DOHH2 (cell line): ENCODE measurements around the gene UEVLD.

Experiments used
- H3F3A ChIP-seq: fragments of 200-600 bp; sonication (generic), shearing (Covaris generic); 2 replicates; pipeline ENCODE4 v1.6.0; 2016; ENCODE audit warnings: antibody characterized with exemption, mild to moderate bottlenecking; ENCODE audit not compliant: control insufficient read depth, insufficient read depth
- H3K27ac ChIP-seq: fragments of 200-600 bp; sonication (generic); 2 replicates; pipeline ENCODE4 v1.5.1; 2014; ENCODE audit warnings: low read depth, mild to moderate bottlenecking, low read length, moderate library complexity
- H3K27me3 ChIP-seq: fragments of 200-600 bp; sonication (generic); 2 replicates; pipeline ENCODE4 v1.6.1; 2014; ENCODE audit warnings: mild to moderate bottlenecking, low read length, mixed read lengths; ENCODE audit not compliant: control insufficient read depth
- H3K36me3 ChIP-seq: fragments of 200-600 bp; sonication (generic); 2 replicates; pipeline ENCODE4 v1.6.1; 2014; ENCODE audit warnings: mild to moderate bottlenecking, low read length, moderate library complexity, mixed read lengths; ENCODE audit not compliant: control insufficient read depth
- H3K4me1 ChIP-seq: fragments of 200-600 bp; sonication (generic); 2 replicates; pipeline ENCODE4 v1.6.1; 2014; ENCODE audit warnings: mild to moderate bottlenecking, low read length, mixed read lengths; ENCODE audit not compliant: control insufficient read depth
- H3K4me2 ChIP-seq: fragments of 200-600 bp; sonication (generic); 2 replicates; pipeline ENCODE4 v1.6.0; 2014; ENCODE audit warnings: mild to moderate bottlenecking, low read length, moderate library complexity
- H3K4me3 ChIP-seq: fragments of 200-600 bp; sonication (generic); 2 replicates; pipeline ENCODE4 v1.5.1; 2014; ENCODE audit warnings: mild to moderate bottlenecking, low read length, mixed read lengths
- H3K79me2 ChIP-seq: fragments of 200-600 bp; sonication (generic); 2 replicates; pipeline ENCODE4 v1.6.1; 2014; ENCODE audit warnings: mild to moderate bottlenecking, low read length, mixed read lengths; ENCODE audit not compliant: control insufficient read depth
- H3K9me2 ChIP-seq: fragments of 200-600 bp; sonication (generic); replicated peaks from 2 replicates; pipeline ENCODE4 v1.6.1; 2014; ENCODE audit warnings: mild to moderate bottlenecking, low read length, mixed read lengths; ENCODE audit not compliant: control insufficient read depth
- H3K9me3 ChIP-seq: fragments of 200-600 bp; sonication (generic); 2 replicates; pipeline ENCODE4 v1.6.1; 2014; ENCODE audit warnings: antibody characterized with exemption, low read length, mixed read lengths; ENCODE audit not compliant: control insufficient read depth, insufficient read depth
- H4K20me1 ChIP-seq: fragments of 200-600 bp; sonication (generic); 2 replicates; pipeline ENCODE4 v1.6.0; 2014; ENCODE audit warnings: low read depth, mild to moderate bottlenecking, antibody characterized with exemption, low read length, moderate library complexity; ENCODE audit not compliant: control insufficient read depth, insufficient read depth
- EZH2phosphoT487 ChIP-seq: fragments of 200-600 bp; sonication (generic); IDR thresholded peaks from 2 replicates; pipeline ENCODE4 v1.6.1; 2017; ENCODE audit warnings: borderline replicate concordance, mild to moderate bottlenecking, antibody characterized with exemption, low read length, moderate library complexity, mixed read lengths
- TF ChIP-seq, protein P1 (sequence below): fragments of 200-600 bp; sonication (generic); IDR thresholded peaks from one replicate; pipeline ENCODE4 v1.5.1; 2014; ENCODE audit warnings: antibody characterized with exemption, mild to moderate bottlenecking, low read depth, low read length; ENCODE audit not compliant: poor library complexity, severe bottlenecking

UEVLD gene

DNA sequence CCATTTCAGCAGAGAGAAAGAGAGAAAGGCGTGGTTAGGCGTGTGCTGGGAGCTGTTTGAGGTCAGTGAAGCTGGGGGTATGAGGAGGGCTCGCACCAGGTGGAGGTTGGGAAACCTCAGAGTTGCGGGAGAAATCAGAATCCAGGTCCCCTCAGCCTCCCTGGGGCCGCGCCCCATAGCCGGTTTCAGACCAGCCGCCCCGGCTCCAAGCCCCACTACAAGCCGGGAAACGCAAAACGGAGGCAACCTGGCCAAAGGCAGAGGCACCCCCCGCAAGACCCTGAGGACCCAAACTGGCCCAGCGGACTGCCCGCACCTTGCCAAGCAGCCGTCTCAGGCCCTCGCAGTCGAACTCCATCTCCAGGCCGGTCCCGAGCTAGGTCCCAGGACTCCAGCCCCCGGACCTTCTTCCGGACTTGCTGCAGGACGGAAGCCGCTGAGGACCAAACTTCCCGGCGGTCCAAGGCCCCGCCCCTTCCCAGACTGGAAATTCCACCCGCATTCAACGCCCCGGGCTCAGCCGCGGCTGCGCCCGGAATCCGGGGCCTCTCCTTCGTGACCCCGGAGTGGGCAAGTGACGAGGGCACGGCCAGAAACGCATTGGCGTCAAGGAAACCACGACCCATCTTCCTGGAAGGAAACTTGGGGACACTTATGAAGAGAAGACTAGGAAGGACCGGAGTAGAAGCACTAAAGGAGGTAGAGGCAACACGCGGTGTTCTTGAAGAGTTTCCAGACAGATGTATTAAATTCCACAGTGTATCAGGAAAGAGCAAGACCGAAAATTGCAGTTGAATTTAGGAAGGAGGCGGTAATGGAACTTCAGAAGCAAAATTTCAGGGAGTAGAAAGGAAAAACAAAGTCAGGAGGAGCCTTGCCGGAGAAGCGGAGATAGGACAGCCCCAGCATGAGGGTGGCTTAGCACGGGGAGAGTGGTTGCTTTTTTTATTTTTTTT, at the start of gene UEVLD:
Gene UEVLD (minus strand): TSS at position 438 of the 956 bp plus-strand sequence. CDS start 80 bp downstream, at position 358.
- peak within 1 kb of the TSS; percentile 82 for H3K4me3 ChIP-seq
- no peaks in the 10 kb centered on the region; the same call in 1 of the 2 replicates for H3K36me3 ChIP-seq

DNA sequence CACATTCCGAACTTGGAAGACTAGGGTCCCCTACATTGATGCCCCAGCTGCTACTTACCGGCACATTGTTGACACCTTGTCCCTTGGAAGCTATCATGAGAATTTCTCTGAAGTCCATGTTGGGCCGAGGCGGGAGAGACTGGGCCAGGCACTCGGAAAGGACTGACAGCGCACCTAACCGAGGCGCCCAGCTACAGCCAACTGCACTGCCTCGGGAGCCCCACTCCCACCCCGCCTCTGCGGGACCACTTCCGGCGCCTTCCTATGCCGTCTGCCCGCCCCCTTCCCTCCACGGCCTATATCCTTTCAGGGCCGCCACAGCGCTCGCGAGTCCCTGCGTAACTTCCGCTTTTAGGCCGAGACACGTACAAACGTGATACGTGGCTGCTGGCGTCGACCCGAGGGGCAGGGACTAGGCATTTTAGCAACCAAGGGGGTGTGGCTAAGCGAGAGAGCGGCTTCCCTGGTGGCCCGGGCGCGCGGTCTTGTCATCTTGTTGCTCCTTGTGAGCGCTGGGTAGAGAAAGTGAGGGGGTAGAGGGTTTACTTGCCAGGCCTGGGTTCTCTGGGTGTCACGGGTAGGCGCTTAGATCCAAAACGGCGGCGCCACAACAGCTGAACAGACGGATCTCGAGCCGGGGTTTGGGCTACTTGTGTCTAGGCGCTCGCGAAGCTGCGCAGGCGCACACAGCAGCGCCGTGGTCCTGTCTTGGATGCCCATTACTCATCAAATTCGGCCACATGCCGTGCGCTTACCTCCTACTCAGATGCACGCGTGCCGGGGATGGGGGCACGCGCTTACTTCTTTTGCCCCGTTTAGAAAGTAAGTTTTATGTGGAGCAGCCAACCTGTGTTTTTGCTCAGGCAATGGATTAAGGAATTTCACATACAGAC, 45.9 kb upstream of the UEVLD start, which contains the start of gene SPTY2D1:
Gene SPTY2D1 (minus strand): TSS at position 203 of the 893 bp plus-strand sequence. CDS start 85 bp downstream, at position 118.
- H3K4me1 ChIP-seq, result peaks cover 15% of the 10 kb centered on the region
- H3K79me2 ChIP-seq, result peaks cover 45% of the 10 kb centered on the region
- H4K20me1 ChIP-seq, result no peaks in the 10 kb centered on the region
- no peaks in the 10 kb centered on the region for H3F3A ChIP-seq
- H3K4me3 ChIP-seq, result peak within 1 kb of the TSS; percentile 93
- peak within 1 kb of the TSS; percentile 42 for H3K27ac ChIP-seq
- TF ChIP-seq, protein P1, sequence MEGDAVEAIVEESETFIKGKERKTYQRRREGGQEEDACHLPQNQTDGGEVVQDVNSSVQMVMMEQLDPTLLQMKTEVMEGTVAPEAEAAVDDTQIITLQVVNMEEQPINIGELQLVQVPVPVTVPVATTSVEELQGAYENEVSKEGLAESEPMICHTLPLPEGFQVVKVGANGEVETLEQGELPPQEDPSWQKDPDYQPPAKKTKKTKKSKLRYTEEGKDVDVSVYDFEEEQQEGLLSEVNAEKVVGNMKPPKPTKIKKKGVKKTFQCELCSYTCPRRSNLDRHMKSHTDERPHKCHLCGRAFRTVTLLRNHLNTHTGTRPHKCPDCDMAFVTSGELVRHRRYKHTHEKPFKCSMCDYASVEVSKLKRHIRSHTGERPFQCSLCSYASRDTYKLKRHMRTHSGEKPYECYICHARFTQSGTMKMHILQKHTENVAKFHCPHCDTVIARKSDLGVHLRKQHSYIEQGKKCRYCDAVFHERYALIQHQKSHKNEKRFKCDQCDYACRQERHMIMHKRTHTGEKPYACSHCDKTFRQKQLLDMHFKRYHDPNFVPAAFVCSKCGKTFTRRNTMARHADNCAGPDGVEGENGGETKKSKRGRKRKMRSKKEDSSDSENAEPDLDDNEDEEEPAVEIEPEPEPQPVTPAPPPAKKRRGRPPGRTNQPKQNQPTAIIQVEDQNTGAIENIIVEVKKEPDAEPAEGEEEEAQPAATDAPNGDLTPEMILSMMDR, result no peak
- no peak for TF ChIP-seq EZH2phosphoT487
- H3K36me3 ChIP-seq, result no peaks in the 10 kb centered on the region
- peak within 1 kb of the TSS; percentile 87 for H3K4me2 ChIP-seq
- H3K27me3 ChIP-seq, result no peaks in the 10 kb centered on the region
- H3K9me3 ChIP-seq, result no peaks in the 10 kb centered on the region
- no peaks in the 10 kb centered on the region for H3K9me2 ChIP-seq

More for the DNA sequence above, at the start of gene UEVLD:
- H3F3A ChIP-seq, result no peaks in the 10 kb centered on the region
- H3K27me3 ChIP-seq, result no peaks in the 10 kb centered on the region
- H4K20me1 ChIP-seq, result no peaks in the 10 kb centered on the region
- H3K4me1 ChIP-seq, result peaks cover 30% of the 10 kb centered on the region
- H3K9me3 ChIP-seq, result no peaks in the 10 kb centered on the region
- no peaks in the 10 kb centered on the region for H3K9me2 ChIP-seq
- H3K4me2 ChIP-seq, result peak within 1 kb of the TSS; percentile 72
- H3K79me2 ChIP-seq, result peaks cover 68% of the 10 kb centered on the region
- TF ChIP-seq EZH2phosphoT487, result no peak
- TF ChIP-seq, protein P1, result no peak
- peak within 1 kb of the TSS; percentile 14 for H3K27ac ChIP-seq

DNA sequence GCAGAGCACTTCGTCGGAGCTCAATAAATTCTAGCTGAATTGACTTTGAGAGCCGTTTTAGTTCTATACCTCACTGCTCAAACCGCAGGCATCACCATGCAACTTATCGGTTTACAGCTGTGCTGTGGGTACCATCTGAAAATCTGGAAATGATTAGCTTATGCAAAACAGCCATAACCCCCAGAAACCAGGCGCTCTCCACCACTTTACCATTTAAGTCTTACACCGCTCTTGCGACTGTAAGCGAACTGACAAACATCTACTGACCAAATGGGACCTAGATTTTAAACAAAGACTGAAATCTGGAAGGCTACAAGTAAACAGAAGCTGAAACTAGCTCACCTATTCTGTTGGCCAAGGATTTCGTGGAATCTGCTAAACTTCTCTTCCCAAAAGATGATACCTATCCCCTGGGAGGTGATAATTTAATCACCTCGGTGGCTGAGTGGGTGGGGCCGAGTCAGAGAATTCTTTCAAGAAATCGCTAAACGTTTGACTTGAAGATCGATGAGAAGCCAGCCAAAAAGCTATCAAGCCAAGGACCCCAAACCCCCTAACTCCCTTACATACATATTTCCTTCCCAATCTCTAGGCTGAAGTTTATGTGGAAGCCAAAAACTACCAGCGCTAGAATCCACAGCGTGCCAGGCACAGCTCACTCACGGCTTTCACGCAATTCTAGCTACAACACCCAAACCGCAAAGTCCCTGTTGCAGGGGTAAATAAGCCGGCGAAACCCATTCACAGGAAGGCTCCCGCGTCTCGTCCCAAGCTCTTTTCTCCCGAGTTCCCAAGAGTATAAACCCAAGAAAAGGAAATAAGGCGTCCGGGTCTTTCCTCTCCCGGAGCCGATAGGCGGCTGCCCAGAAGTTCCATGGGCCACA, 45.0 kb upstream of the UEVLD start:
- peak overlapping the region; percentile 87 for H3K4me2 ChIP-seq
- no peak overlapping the region for H3K27ac ChIP-seq
- peaks cover 24% of the 10 kb centered on the region for H3K4me1 ChIP-seq
- H3K79me2 ChIP-seq, result peaks cover 54% of the 10 kb centered on the region
- H3K4me3 ChIP-seq, result peak overlapping the region; percentile 93
- TF ChIP-seq, protein P1, result no peak
- no peak for TF ChIP-seq EZH2phosphoT487
- H3K9me3 ChIP-seq, result no peaks in the 10 kb centered on the region
- no peaks in the 10 kb centered on the region for H4K20me1 ChIP-seq
- no peaks in the 10 kb centered on the region for H3K9me2 ChIP-seq
- no peaks in the 10 kb centered on the region for H3F3A ChIP-seq
- no peaks in the 10 kb centered on the region for H3K36me3 ChIP-seq
- no peaks in the 10 kb centered on the region for H3K27me3 ChIP-seq
